Ammon's horn (tissue), 1 donor: ENCODE results near the gene TMEM108.

Experiments
- DNase-seq: peaks from one replicate; pipeline ENCODE4 v3.0.0-alpha.2; 2016; ENCODE audit warnings: low spot score

TMEM108 gene

DNA sequence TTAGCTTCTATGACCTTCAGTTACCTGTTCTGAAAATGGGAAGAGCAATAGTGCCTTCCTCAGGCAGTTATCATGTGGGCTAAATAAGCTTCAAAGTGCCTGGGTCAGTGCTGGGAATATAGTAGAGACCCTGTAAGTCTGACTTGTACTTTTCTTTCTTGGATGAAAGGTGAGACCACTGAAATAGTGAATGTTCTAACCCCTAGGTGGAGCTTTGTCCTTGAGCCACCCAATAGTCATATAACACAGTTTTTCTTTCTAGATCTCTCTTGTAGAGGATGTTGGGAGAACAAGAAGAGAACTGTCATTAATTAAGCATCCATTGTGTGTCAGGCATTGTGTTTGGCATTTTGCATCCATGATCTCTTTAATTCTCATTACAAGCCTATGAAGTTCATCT is 348.7 kb downstream of the TMEM108 start:
- no peak for DNase-seq

DNA sequence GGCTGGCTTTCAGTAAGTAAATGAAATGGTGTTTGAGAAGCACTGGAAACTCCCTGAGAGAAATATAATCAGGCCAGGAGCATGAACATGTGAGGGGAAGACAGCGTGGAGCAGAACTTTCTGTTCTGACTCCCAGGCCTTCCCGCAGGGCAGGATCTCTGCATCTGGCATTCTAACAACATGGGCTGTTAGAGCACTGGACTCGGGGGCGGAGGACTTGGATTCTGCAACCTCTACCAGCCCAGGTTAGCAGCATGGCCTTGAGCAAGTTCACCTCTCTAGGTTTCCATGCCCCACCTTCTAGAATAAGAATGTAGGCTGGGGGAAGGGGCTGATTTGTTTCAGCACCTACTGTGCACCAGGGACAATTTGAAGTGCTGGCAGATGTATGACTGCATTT is 349.1 kb downstream of the TMEM108 start:
- no peak for DNase-seq

DNA sequence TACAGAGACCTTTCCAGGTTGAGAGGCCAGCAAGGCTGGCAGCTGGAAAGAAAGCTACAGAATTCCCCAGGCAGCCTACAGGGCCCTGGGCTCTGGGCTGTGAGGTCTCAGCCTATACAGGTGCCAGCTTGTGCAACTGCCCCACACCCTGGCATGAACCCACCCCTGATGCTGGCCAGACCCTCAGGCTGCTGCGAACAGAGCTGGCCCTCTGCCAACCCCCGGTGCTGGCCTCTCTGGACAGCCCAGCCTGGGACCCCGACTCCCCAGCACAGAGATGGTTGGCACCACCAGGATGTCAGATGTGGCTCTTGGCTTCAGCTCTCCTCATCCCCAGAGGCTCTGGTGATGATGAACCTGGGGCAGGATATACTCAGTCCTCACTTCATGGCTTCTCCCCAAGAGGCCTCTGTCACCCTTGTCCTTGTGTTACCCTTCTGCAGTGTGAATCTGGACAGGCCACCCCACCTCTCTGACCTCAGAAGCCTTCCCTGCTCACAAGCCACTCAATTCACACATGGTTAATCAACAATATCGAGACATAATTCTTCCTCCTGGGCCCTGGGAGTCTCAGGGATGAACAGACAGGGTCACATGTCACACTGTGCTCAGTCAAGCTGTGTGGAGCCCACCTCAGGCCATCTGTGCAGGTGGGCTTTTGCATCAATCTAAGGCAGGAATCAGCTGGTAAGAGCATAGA is 350.7 kb downstream of the TMEM108 start:
- no peak for DNase-seq

DNA sequence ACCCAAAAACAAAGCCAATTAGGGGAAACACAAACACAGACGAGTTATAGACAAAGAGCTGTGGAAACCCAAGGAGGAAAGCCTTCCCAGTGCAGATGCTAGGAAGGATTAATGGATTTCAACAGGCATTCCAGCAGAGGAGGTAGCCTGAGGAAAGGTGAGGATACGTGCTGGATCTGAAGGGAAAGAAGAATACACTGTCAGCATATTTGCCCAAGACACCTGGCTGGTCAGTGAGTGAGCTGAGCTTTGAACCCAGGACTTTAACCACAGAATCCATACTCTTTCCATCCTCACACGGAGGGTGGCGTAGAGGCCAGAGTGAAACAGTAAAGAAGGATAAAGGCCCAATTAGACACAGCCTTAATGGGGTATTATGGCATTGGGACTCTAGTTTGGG is 352.5 kb downstream of the TMEM108 start:
- DNase-seq: no peak

DNA sequence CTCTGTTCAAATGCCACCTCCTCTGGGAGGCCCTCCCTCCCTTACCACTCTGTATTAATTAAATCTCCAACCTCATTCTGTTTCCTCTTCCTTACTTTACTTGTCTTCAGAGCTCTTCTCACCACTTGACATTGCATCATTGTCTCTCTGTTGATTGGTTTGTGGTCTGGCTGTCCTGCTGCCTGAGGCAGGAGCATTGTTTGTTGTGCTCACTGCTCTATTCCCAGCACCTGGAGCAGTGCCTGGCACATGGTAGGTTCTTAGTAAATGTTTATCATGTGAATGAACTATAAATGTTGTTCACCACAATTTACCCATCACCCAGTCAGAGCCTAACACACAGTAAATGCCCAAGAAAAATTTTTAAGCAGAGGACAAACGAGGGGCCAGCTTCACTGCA is 355.0 kb downstream of the TMEM108 start:
- no peak for DNase-seq

DNA sequence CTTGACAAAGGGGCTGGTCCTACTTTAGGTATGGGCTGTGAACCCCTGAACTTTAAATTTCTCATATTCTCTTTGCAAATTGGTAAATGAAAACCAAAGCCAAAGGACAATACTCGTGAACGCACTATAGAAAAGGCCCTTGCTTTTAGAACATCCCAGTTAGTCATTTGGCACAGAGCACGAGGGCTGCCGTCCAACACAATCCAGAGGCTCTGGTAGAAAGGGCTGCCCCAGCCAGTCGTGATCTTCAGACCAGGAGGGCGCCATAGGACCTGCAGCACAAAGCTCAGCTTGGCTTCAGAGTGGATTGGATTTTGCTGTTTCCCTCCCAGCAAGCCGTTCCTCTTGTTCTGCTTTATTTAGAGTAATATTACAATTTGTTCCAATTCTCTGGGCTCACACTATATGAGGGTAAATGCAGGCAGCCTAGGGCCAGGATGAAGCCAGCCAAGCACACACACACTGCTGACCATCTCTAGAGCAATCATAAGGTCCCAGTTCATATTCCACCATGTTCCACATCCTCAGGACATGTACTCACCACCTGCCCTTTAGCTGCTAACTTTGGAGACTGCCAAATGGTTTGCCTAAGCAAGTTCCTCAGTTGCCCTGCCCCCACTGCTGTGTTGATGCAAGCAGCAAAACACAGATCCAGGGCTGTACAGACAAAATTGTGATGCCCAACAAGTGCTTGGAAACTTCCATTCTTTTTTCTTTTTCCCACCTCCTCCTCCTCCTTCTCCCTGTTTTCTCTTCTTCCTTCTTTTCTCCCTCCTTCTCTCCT is 355.7 kb downstream of the TMEM108 start:
- no peak for DNase-seq

DNA sequence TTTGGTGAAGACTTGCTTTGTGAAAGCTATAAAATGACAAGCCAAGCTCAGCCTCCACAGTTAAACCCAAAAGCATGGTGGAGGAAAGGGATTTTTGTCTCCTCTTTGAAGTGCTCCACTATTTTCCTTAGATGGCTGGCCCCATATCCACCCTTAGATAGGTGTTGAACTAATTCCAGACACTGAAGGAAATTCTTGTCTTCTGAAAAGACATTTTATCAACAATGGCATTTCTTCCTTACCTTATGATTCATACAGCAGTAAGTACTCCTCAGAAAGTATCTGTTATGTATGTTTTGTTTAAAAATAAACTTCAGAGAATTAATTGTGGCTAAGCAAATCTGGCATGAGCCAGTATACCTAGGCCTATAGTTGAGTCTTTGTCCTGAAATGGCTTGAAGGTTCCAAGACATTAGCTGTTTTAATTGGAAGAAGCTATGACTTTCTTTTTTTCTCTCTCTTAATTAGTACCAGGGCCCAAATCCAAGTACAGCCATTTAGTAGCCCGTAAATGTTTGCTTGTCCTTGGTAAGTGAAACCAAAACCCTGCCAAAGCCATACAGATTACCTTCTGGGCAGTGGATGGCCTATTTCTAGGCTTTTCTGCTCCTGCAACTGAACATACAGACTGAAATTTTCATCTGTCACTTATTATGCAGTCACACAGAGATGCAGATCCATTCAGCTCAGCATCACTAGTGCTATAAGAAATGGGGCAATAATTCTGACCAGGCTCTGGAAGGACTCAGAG is 356.5 kb downstream of the TMEM108 start:
- DNase-seq: no peak

DNA sequence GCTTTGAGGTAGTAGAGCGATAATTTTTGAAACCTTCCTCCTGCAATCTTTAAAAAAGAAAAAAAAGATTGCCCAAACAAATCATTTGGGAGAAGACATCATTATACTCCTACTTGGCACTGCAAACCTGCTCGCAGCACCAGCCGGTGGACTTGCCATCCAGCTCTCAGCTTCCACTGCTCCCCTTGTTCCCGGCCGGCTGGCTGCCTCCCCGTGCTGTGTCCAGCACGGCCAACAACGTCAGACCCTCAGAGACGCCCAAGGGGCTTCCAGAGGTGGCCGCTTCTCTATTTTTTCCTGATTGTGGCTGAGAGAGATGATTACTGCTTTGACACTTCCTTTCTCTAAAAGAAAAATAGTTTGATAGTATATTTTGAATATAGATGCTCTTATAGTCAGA is 358.7 kb downstream of the TMEM108 start:
- no peak for DNase-seq

DNA sequence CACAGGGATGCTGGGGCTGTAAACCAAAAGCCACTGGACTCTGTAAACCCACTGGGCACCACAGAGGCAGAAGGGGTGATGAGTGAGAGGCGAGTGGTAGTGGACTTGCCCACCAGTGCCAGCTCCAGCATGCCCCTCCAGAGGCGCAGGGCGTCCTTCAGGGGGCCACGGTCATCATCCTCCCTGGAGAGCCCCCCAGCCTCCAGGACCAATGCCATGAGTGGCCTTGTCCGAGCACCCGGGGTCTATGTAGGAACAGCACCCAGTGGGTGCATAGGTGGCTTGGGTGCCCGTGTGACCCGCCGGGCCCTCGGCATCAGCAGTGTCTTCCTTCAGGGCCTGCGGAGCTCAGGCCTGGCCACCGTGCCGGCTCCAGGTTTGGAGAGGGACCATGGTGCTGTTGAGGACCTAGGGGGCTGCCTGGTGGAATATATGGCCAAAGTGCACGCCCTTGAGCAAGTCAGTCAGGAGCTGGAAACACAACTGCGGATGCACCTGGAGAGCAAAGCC is 361.9 kb downstream of the TMEM108 start, which contains the start of gene BFSP2:
BFSP2 (plus strand) TSS at position 51 of the 510 bp plus-strand sequence; CDS start at position 79, 28 bp downstream.
- DNase-seq: no peak

DNA sequence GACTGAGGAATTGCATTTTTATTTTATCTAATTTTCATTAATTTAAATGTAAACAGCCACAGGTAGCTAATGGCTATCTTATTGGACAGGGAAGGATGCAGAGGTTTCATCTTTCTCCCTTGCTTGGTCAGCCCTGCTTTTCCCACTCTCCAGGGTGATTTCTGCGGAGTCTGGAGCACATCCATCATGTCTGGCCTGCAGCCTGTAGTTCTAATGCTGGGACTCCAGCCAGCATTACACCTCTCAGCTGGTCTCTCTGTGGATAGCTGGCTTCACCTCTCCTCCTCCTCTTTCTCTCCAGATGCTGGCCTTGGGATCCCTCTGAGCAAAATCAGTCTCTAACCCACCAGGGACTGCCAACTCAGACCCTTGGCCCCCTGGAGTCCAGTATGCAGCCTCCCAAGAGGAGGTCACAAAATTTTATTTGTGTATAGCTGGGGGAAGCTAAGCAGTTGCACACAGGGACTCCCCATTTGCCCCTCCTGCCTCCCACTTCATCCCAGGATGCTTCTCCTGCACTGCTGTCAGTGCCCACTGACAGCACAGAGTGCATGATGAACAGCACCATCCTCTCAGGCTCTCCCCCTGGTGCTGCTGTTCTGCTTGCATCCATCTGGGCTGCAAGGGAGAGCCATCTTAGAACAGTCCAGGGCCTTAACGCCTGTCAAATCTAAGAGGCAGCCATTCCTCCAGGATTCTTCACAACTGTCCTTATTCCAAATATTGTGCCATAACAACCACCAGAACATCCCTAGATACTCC is 363.4 kb downstream of the TMEM108 start:
- peak; percentile 63 for DNase-seq

DNA sequence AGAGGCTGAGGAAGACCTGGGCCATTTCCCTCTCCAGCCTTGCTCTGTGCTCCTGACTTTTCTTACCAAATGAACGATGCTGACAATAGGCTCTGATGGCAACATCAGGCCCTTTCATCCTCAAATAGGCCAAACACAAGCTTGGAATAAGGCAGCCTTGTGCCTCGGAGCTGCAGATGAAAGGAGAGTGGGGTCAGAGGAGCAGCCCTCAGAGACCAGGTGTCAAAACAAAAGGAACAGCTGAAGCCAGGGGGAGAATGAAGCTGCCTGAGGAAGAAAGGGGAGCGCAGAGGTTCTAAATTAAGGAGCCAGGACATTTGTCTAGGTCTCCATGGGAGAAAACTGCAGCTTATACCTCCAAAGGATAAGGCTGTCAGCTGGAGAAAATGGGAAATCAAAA is 366.7 kb downstream of the TMEM108 start:
- DNase-seq: no peak

DNA sequence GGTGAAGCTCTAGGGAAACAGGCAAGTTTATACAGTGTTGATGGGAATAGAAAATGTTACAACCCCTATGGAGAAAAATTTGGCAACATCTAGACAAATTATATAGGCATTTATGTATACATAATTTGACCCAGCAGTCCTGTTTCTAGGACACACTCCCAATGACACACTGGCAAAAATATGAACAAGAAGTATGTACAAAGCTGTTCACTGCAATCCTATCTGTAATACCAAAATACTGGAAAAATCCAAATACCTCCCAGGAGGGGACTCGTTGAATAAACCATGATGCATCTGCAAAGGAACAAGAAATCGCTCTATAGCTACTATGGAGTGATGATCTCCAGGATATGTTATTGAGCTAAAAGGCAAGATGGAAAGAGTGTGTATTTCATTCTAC is 370.2 kb downstream of the TMEM108 start:
- no peak for DNase-seq

DNA sequence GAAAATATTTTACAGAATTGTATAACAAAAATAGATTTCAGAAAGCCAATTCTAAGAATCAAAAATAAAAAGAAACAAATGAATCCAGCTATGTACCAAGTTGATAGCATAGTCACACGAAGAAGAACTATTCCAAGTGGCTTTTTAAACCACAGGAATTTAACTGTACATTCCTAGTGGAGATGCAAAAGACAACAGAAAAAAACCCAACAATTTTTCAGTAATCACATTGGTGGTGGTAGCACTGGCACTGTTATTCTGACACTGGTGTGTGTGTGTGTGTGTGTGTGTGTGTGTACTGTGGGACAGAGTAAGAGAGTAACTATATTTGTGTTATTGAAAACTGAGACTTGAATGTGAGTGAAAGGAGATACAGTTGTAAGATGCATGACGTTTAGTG is 370.8 kb downstream of the TMEM108 start:
- DNase-seq: no peak

DNA sequence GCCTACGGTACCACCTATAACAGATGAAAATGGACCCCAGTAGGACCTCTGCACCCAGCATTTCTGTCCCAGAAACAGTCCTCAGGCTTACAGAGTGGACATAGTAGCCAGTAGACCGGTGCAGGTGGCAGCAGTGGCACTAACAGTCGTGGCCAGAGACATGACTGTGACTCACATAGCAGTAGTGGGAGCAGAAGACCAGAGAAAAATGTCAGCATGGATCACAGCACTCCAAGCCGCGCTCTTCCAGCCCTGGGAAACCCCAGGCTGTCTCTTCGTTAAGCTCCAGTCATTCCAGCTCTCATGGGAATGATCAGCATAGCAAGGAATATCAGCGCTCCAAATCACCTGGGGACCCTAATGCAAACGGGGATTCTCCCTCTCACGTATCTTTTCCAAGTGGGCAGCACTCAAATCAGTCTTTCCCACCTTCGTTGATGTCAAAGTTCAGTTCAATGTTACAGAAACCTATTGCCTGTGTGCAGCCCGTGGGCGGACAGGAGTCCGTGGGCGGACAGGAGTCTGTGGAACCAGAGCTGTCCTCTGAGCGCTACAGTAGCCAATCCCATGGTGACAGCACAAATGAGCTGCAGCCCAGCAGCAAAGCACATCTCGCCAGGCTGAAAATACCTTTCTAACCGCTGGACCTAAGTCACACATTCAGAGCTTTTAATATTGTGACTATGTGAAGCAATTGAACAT is 372.2 kb downstream of the TMEM108 start:
- no peak for DNase-seq

DNA sequence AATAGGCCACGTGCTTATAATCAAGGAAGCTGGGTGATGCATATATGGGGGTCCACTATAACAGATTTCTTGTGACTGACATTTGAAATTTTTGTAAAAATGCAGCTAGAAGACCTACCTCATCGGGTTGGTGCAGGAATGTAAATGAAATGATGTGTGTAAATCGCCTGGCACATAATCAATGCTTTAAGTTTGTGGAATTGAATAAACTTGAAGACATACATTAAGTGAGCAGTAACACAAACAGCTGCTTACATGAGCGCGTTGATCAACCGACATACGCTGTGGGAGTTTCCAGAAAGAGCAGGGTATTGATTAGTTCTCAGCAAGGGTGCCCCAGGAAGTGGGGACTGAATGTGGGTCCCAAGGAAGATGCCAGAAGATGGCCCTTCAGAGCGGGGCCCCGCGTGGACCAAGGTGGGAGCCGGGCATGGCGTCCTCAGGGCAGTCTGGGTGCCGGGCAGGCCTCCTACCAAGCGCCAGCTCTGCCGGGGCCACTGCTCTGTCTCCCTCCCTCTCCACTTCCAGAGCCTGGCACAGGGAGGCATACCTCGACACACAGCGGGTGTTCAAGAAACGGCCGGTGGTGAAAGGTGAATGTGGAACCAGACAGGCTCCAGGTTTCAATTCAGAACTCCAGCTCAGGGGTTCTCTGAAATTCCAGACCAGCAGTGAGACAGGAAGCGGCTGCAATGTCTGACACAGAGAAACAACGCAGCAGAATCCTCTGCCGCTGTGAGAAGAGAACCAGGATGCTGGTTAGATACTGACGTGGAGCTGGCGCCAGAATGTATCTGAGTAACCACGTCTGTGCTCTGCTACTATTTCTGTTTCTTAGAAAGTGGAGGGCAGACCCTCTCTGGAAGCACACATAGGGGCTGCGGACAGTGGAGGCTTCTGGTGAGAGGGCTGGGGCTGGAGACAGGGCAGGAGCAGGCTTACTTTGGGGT is 374.3 kb downstream of the TMEM108 start:
- DNase-seq: no peak

DNA sequence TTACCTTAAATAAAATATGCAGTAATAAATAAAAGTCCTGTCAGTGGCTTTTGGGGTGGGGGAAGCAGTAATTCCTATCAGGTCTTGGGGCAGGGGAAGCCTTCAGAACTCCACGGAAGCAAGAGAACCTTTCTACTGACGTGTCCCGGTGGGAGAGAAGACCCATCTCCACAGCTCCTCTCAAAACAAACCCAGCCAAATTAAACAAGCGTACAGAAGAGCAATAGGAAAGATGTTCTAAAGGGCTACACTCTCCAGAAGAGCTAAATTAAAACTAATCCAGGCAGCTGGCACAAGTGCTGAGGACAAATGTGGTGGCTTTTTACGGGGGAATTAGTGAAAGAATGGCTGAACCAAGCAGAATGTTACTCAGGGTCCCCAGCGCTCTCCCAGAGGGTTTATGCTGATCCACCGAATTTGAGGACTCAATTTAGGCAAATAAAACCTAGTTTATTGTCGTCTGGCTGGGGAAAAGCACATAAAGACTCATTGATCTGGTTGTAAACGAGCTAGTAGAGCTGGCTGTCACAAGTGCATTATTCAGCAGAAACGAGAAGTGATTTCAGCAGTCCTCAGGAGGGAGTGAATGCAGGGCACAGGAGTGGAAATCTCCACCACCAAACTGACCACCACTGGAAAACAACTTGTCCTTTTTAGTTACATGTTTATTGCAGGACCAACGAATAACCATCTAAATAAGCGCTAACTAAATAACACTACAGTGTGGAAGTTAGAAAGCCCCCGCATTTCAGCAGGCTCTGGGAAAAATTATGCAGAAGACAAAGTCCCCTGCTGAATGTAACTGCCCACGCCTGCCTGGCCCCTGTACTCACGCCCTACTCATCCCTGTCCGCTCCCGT is 375.2 kb downstream of the TMEM108 start:
- peak; percentile 71 for DNase-seq

DNA sequence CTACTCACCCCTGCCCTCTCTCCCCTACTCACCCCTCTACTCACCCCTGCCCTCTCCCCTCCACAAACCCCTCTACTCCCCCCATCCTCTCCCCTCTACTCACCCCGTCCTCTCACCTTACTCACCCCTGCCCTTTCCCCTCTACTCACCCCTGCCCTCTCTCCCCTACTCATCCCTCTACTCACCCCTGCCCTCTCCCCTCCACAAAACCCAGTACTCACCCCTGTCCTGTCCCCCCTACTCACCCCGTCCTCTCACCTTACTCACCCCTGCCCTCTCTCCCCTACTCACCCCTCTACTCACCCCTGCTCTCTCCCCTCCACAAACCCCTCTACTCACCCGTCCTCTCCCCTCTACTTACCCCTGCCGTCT is 375.8 kb downstream of the TMEM108 start:
- DNase-seq: no peak

DNA sequence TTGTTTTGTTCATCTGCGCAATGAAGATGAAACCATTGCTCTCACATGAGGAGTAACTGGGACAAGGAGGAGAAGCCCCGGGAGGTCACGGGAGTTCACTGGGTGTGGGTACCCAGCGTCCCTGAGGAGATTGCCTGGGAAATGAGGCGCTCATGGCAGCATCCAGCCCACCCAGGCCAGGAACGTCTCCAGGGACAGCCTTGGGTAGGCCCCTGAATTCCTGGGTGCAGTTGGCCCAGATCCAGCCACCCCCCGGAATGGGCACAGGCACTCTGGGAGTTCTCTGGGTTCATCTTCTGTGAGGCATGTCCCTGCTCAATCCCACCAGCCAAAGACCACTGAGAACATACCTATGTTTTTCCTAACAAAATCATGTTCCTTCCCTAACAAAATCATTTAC is 380.2 kb downstream of the TMEM108 start:
- no peak for DNase-seq
